HG03196 (cell line): ENCODE measurements around the gene OR2F1.
"Not testable (repeated sequence)": the region's sequence is repeated elsewhere in the genome, so short reads cannot be mapped to it uniquely, and the experiment has no call there.

Source experiments
- ATAC-seq: cut with Tn5 transposase; IDR thresholded peaks from one replicate; pipeline ENCODE4 v1.9.1; 2021; ENCODE audit not compliant: unreplicated experiment

The OR2F1 gene

GRCh38 chr7:144006029-144006691 lies 51.5 kb downstream of the OR2F1 start:
- no peak for ATAC-seq

GRCh38 chr7:144006692-144007042 lies 52.0 kb downstream of the OR2F1 start:
- ATAC-seq = no peak

- no peak for ATAC-seq
Observed at GRCh38 chr7:144009361-144009760, 54.7 kb downstream of the OR2F1 start.

GRCh38 chr7:144010061-144010460 lies 55.4 kb downstream of the OR2F1 start:
- ATAC-seq = not testable (repeated sequence)

GRCh38 chr7:144010821-144011220 lies 56.2 kb downstream of the OR2F1 start:
- not testable (repeated sequence) for ATAC-seq

GRCh38 chr7:144011458-144012230 lies 57.0 kb downstream of the OR2F1 start:
- no peak for ATAC-seq
